GM23248 (cell line): Measurements from ENCODE around the gene TP53AIP1.

Source experiments
- EZH2 ChIP-seq: fragments of 200-600 bp; sonication (generic); IDR thresholded peaks from 2 replicates; pipeline ENCODE4 v1.6.1; 2018; ENCODE audit warnings: antibody characterized with exemption, mild to moderate bottlenecking; ENCODE audit not compliant: insufficient read depth, poor library complexity, severe bottlenecking
- EZH2phosphoT487 ChIP-seq: fragments of 200-600 bp; sonication (generic); IDR thresholded peaks from 2 replicates; pipeline ENCODE4 v1.6.1; 2018; ENCODE audit warnings: antibody characterized with exemption, moderate library complexity, mild to moderate bottlenecking, low read depth; ENCODE audit not compliant: insufficient read depth

DNA sequence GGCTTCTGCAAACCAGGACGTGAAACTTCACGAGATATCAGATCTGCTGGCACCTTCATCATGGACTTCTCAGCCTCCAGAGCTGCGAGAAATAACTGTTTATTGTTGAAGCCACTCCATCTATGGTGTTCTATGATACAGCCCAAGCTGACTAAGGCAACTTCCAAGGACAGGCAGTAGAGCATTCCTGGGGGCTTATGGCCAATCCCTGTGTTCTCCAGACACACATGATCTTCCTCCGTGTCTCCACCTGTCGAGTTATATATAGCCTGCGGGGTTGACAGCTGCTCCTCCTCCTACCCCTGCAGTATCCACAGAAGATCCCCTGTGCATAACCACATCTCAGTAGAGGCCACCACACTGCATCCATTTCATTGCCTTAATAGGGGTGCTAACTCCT is 11.0 kb downstream of the TP53AIP1 start:
- TF ChIP-seq EZH2 = no peak
- TF ChIP-seq EZH2phosphoT487 = no peak
